ENCODE measurements around the gene GATAD2B.

DNA sequence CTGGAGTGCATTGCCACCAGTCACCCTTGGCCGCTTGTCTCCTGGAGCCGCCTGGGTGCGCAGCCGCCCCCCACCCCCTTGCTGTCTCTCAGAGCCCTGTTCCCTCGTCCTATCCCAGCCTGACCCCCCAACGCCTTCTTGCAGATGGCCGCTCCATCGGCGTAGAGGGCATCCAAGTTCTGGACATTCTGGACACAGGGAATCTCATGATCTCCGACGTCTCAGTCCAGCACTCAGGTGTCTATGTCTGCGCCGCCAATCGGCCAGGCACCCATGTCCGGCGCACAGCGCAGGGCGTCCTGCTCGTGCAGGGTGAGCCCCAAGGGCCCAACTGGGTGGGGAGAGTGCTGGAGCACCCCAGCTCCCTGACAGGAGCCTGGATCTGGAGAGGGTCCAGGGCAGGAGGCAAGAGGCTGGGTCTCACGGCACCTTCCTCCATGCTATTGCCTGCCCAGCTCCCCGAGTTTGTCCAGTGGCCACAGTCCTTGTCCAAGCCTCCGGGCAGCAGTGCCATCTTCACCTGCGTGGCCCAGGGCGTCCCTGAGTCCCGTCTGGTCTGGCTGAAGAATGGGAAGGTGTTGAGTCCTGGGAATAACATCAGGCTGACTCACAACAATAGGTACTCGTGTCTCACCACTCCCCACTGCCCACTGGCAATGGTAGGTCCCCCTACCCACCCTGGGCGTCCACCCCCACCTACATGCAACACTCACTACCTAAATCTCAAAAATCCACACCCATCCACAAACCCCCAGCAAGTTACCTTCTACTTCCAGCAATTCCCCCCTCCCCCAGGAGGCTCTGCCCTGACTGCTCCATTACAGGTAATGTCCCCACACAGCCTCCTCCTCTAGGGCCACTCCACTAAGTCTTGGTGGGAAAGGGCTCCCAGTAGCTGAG, 123.0 kb downstream of the GATAD2B start:
- TF ChIP-seq POLR2A (IDR thresholded peaks at IDR 0.05): no peak
- TF ChIP-seq, protein P1, sequence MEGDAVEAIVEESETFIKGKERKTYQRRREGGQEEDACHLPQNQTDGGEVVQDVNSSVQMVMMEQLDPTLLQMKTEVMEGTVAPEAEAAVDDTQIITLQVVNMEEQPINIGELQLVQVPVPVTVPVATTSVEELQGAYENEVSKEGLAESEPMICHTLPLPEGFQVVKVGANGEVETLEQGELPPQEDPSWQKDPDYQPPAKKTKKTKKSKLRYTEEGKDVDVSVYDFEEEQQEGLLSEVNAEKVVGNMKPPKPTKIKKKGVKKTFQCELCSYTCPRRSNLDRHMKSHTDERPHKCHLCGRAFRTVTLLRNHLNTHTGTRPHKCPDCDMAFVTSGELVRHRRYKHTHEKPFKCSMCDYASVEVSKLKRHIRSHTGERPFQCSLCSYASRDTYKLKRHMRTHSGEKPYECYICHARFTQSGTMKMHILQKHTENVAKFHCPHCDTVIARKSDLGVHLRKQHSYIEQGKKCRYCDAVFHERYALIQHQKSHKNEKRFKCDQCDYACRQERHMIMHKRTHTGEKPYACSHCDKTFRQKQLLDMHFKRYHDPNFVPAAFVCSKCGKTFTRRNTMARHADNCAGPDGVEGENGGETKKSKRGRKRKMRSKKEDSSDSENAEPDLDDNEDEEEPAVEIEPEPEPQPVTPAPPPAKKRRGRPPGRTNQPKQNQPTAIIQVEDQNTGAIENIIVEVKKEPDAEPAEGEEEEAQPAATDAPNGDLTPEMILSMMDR (IDR thresholded peaks at IDR 0.05 in 4 of 5, conservative IDR thresholded peaks at IDR 0.05 in 1 of 5): no peak
